ENCODE results near the gene GLIPR1.
"Not testable (repeated sequence)": the region's sequence is repeated elsewhere in the genome, so short reads cannot be mapped to it uniquely, and the experiment has no call there.

Gene GLIPR1

DNA sequence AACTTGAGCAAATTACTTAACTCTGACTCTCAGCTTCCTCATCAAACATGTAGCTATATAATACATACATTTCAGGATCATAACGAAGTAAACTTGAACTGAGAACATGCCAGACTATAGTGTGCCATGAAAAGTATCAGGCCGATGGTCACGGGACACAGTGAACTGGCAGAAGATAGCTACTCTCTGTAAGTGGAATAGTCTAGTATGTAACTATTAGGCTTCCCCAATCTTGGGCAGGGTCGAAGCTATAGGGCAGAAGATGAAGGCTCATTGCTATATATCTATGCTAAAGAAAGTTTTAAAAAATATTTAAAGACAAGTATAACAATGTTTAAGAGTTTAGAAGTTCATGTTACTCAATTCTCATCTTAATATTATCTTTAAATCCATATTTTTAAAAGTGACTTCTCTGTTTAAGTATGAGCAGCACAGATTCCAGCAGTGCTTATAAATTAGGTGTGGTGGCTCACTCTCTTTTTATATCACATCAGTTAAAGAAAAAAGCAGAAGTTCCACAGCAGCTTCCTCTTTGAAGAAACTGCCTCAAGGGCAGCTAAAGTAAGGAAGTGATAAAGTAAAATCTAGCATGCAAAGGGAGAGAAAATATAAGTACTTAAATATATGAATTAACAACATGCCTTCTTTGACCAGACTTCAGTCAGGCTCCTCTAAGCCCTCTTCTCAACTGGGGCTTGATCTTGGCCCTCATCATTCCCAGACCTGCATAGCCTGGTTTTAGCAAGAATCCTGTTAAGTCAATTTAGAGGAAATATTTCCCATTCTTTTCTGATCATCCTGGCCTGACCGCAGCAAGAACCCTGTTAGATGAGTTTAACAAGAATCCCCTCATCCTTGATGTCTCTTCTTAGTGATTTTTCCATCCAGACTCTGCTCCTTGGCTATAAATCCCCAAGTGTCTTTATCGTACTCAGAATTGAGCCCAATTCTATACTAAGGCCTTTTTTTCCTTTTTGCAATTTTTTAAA is 8.4 kb upstream of the GLIPR1 start:
- no peak for DNase-seq (ENCODE audit: low read depth in 2 of 3, low spot score in 1 of 3)

DNA sequence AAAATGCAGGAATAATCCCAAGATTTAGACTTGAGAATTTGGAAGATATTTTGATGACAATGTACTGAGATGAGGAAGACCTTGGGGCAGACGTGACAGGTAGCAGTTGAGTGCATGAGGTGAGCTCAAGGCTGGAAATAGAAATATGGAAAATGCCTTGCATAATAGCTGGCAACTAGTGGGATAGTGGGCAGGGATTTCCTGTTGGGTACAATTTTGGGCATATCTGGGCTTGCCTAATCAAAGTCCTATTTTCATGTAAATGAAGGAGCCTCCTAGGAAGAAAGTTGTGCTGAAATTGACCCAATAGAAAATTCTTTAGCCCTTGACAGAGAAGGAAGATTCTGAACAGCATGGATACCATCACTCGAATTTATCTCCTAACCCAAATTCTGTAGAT is 6.4 kb upstream of the GLIPR1 start:
- no peak for DNase-seq (ENCODE audit: low read depth in 2 of 3, low spot score in 1 of 3)

DNA sequence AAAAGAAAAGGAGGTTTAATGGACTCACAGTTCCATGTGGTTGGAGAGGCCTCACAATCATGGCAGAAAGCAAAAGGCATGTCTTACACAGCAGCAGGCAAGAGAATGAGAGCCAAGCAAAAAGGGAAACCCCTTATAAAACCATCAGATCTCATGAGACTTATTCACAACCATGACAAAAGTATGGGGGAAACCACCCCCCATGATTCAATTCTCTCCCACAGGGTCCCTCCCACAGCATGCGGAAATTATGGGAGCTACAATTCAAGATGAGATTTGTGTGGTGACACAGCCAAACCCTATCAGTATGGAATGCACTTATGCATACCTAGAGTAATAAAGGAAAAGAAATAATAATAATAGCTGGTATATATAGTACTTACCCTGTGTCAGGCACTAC is 4.5 kb upstream of the GLIPR1 start:
- peak; percentile 30 to 37 (median 33) for DNase-seq (ENCODE audit: low read depth in 2 of 3, low spot score in 1 of 3)

DNA sequence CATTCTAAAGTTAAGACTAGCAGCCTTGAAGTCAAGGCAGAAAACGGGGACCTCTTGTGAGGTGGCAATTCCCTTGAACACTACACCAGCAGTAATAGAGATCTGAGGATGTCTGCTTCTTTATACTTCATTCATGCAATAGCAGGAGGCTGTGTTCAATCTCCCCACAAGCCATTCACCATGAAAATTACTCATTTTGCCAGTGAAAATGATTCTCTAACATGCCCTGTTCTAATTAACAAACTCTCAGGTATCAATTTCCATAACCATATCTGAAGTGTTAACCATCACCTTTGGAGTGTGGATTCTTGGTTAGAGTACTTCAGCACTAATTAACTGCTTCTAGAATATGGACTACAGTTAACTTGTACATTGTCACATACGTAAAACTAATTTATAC is 3.4 kb upstream of the GLIPR1 start:
- no peak for DNase-seq (ENCODE audit: low read depth in 2 of 3, low spot score in 1 of 3)

GRCh38 chr12:75478116-75478794 is 2.3 kb upstream of the GLIPR1 start:
- peak in 2 of 3 donors; percentile 11 to 35 for DNase-seq (ENCODE audit: low read depth in 2 of 3, low spot score in 1 of 3)

GRCh38 chr12:75479963-75480461 is 543 bp upstream of the GLIPR1 start:
- no peak for DNase-seq (ENCODE audit: low read depth in 2 of 3, low spot score in 1 of 3)

DNA sequence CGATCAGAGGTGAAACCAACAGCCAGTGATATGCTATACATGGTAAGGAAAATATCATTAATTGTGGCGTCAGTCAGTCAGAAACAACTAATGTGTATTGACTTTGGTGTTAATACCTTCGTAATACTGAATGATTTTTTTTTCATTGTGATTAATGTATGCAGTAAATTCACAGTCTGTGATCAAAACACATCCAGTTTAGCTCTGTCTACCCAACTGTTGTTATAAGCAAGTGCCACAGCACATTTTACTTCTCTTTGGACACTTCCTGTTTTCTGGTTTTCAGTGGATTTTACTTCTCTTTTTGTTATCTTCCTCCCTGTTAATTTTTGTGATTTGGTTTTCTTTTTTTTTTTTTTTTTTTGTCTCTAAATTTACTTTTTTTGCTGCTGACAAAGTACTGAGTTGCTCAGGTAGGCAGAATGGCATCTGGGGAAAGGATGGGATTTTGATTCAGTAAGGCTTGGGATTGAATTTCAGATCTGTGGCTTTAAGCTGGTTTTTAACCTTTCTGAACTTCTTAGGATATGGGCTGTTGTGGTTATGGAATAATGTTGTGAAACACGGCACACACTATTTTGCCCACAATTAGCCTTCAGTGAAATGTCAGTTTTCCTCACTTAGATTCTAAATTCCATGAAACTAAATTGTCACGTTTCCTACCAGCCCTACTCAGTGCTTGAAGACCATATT is 604 bp downstream of the GLIPR1 start:
- DNase-seq (ENCODE audit: low read depth in 2 of 3, low spot score in 1 of 3): no peak

DNA sequence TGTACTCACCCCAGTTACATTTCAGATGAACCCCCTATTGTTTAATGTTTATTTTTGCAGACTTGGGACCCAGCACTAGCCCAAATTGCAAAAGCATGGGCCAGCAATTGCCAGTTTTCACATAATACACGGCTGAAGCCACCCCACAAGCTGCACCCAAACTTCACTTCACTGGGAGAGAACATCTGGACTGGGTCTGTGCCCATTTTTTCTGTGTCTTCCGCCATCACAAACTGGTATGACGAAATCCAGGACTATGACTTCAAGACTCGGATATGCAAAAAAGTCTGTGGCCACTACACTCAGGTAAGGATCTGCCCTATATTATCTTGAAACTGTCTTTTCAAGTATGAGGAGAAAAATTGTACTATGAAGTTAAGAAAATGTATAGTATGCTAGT is 1.2 kb downstream of the GLIPR1 start:
- no peak for DNase-seq (ENCODE audit: low read depth in 2 of 3, low spot score in 1 of 3)

- DNase-seq (ENCODE audit: low read depth in 2 of 3, low spot score in 1 of 3): no peak
Observed at GRCh38 chr12:75482646-75483045, 2.1 kb downstream of the GLIPR1 start.

GRCh38 chr12:75483431-75483830 is 2.9 kb downstream of the GLIPR1 start:
- DNase-seq (ENCODE audit: low read depth in 2 of 3, low spot score in 1 of 3): no peak

- not testable (repeated sequence) for DNase-seq (ENCODE audit: low read depth in 2 of 3, low spot score in 1 of 3)
Observed at GRCh38 chr12:75484450-75484849, 3.9 kb downstream of the GLIPR1 start.

DNA sequence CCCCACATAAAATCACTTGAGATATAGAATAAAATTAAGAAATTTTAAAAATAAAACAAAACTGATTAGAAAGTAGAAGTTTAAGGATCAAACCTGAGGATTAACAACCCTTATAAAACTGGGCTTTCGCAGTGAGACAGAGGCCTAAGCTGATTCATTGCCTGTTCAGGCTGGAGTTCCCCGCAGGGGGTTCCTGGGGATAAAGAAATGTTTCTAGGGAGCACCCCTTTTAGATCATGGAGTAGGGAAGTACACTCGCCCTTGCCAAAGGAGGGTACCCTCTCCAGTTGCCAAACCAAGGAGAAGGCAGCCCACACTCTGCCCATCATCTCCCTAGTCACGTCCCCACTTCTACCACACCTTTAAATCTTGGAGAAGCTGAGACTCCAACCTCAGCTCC is 6.8 kb downstream of the GLIPR1 start:
- DNase-seq (ENCODE audit: low read depth in 2 of 3, low spot score in 1 of 3): no peak

DNA sequence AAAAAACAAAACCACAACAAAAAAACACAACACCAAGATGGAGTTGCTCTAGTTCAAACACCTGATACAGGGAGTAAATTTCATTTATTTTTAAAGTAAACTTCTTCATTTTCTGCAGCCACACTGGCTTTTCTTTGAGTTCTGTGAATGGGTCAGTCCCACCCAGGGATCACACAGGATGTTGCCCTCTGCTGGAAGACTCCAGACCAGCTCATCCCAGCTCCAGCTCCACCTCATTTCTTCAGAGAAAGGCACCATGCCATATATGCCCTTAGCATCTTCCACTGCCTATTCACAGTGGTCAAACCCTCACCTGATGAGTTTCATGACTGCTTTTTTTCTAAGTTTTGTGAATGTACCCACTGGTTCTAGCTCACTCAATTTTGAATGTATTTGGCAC is 8.0 kb downstream of the GLIPR1 start:
- DNase-seq (ENCODE audit: low read depth in 2 of 3, low spot score in 1 of 3): no peak

DNA sequence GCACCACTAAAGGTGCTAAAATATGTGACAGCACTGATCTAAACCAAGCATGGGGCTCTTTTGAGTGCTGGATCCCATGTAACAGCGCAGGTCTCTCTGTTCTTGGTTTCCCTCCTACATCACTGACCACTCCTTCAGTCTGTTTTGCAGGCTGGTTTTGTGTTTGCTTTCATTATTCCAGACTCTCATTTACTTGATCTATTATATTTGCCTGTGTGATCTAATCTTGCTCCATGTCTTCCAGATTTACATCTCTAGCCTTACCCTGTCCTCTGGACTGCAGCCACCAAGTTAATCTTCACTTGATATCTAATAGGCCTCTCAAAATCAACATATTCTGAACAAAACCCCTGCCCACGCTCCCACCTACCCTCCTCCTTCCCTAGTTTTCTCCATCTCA is 8.6 kb downstream of the GLIPR1 start:
- no peak for DNase-seq (ENCODE audit: low read depth in 2 of 3, low spot score in 1 of 3)

- DNase-seq (ENCODE audit: low read depth in 2 of 3, low spot score in 1 of 3): peak; percentile 17 to 34 (median 20)
Observed at GRCh38 chr12:75489613-75490210, 9.2 kb downstream of the GLIPR1 start.

GRCh38 chr12:75491169-75491568 is 10.6 kb downstream of the GLIPR1 start:
- DNase-seq (ENCODE audit: low read depth in 2 of 3, low spot score in 1 of 3): no peak

DNA sequence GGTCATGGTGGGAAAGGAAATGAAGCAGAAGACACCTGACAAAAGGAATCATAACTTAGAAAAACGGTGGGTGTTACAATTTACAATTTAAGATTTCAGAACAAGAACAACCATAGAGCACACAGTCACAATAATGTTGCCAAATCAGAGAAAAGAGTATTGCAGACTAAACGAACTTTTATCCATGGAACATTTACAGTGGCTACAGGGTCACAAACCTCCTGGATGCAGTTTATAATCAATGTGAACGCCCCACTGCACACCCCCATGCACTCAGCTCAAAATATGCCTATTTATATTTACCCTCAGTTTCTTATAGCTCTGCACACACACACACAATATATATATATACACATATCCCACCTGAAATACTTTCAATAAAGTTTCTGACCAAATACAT is 22.9 kb downstream of the GLIPR1 start:
- no peak for DNase-seq (ENCODE audit: low read depth in 2 of 3, low spot score in 1 of 3)

- no peak for DNase-seq (ENCODE audit: low read depth in 2 of 3, low spot score in 1 of 3)
Observed at GRCh38 chr12:75503866-75504265, 23.3 kb downstream of the GLIPR1 start.

DNA sequence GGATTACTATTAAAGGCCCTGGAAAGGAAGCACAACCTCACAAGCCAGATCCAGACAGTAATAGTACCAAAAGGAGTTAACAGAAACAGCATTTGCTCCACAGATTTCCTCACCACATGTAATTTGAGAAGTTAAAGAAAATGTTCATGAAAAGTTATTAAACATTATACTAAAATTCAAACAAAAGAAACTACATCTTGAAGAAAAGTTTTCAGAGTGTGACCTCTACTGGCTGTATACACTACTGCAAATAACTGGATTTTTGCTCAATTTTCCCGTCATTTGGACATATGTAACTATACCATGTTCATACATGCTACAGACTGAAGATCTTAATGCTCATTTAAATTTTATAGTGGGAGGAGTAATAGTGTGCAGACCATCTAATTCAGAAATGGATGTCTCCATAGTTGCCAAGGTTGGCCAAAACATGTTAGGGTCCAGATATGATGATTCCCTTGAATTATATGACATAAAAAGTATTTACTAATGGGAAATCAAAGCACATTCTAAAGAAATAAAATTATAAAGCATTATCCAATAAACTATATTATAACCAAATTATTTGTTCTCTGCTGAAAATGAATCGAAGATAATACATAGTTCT is 25.3 kb downstream of the GLIPR1 start:
- no peak for DNase-seq (ENCODE audit: low read depth in 2 of 3, low spot score in 1 of 3)

DNA sequence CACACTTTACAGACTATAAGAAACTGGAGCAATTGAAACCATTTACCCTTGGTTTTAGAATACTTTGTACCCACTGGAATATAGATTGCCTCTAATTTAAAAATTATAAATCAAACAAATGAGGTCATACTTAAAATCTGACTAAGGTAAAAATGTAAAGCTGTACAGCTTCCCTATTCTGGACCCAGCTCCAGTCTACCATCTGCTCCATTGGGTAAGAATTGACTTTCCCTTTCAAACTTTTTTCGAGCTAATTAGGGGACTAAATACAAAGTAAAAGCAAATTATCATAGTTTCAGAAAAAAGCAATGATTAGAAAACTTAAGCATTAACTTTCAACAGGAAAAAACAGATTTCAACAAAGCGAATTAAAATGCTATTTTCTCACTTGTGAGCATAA is 26.5 kb downstream of the GLIPR1 start:
- no peak for DNase-seq (ENCODE audit: low read depth in 2 of 3, low spot score in 1 of 3)

- DNase-seq (ENCODE audit: low read depth in 2 of 3, low spot score in 1 of 3): no peak
Observed at GRCh38 chr12:75508159-75508558, 27.6 kb downstream of the GLIPR1 start.
